HEK293 (cell line): ENCODE measurements around the gene CARNS1.
A peak's percentile ranks its signal among the peaks of the same experiment; 100 is the strongest.

Experiments used
- CTCF ChIA-PET: fragments of 350-600 bp; formaldehyde crosslinking; extraction: SDS; loops from one replicate; lab custom pipeline; 2021; ENCODE audit warnings: antibody characterized with exemption; lab: Yijun Ruan, JAX
- POLR2A ChIA-PET: fragments of 300-600 bp; formaldehyde crosslinking; extraction: SDS; loops from one replicate; lab custom pipeline; 2020; ENCODE audit warnings: antibody characterized with exemption, inconsistent platforms; lab: Yijun Ruan, JAX
- H3K27ac ChIP-seq: fragments of 200-500 bp; sonication (Bioruptor generic); 2 replicates; pipeline ENCODE4 v1.5.1; 2014; ENCODE audit warnings: low read depth, low read length, control low read depth, inconsistent platforms; ENCODE audit errors: extremely low read depth
- H3K36me3 ChIP-seq, 2 experiments: fragments of 200-500 bp in 1 of 2; sonication (Bioruptor generic) in 1 of 2; 1 replicate in 1 of 2; 2 replicates in 1 of 2; pipeline ENCODE4 v1.5.1; 2014 to 2017; ENCODE audit warnings: inconsistent platforms in 2 of 2, low read length in 2 of 2; ENCODE audit not compliant: control insufficient read depth in 2 of 2, insufficient read depth in 1 of 2
- H3K4me1 ChIP-seq: fragments of 200-500 bp; sonication (Bioruptor generic); 2 replicates; pipeline ENCODE4 v1.5.1; 2014; ENCODE audit warnings: mild to moderate bottlenecking, low read length, inconsistent platforms; ENCODE audit not compliant: control insufficient read depth, insufficient read depth
- H3K4me3 ChIP-seq: 2 replicates; pipeline ENCODE4 v1.5.1; 2011; ENCODE audit warnings: low read depth, mild to moderate bottlenecking, control low read depth, low read length, moderate library complexity
- H3K9me3 ChIP-seq: fragments of 200-500 bp; sonication (Bioruptor generic); 2 replicates; pipeline ENCODE4 v1.5.1; 2014; ENCODE audit warnings: low read depth, low read length, inconsistent platforms; ENCODE audit not compliant: control insufficient read depth, insufficient read depth
- GLIS1 ChIP-seq: fragments of 450-650 bp; formaldehyde crosslinking; IDR thresholded peaks from 2 replicates; pipeline ENCODE4 v1.5.1; 2016; ENCODE audit warnings: missing biosample characterization, missing genetic modification characterization
- GLIS2 ChIP-seq: fragments of 450-650 bp; formaldehyde crosslinking; IDR thresholded peaks from 2 replicates; pipeline ENCODE4 v1.5.1; 2016; ENCODE audit warnings: missing biosample characterization, missing genetic modification characterization
- KLF1 ChIP-seq: fragments of 450-650 bp; formaldehyde crosslinking; IDR thresholded peaks from 2 replicates; pipeline ENCODE4 v1.5.1; 2016; ENCODE audit warnings: missing biosample characterization, missing genetic modification characterization
- KLF10 ChIP-seq: fragments of 450-650 bp; IDR thresholded peaks from 2 replicates; pipeline ENCODE4 v1.5.1; 2018; ENCODE audit warnings: missing biosample characterization, mild to moderate bottlenecking, missing genetic modification characterization
- MZF1 ChIP-seq: fragments of 450-650 bp; formaldehyde crosslinking; IDR thresholded peaks from 2 replicates; pipeline ENCODE4 v1.5.1; 2017; ENCODE audit warnings: missing biosample characterization, missing genetic modification characterization, borderline replicate concordance
- SP2 ChIP-seq: fragments of 450-650 bp; formaldehyde crosslinking; IDR thresholded peaks from 2 replicates; pipeline ENCODE4 v1.5.1; 2016; ENCODE audit warnings: missing biosample characterization, missing genetic modification characterization
- ZIC2 ChIP-seq: fragments of 450-650 bp; formaldehyde crosslinking; IDR thresholded peaks from 2 replicates; pipeline ENCODE4 v1.5.1; 2016; ENCODE audit warnings: missing biosample characterization, missing genetic modification characterization
- ZNF24 ChIP-seq: fragments of 450-650 bp; formaldehyde crosslinking; IDR thresholded peaks from 2 replicates; pipeline ENCODE4 v1.5.1; 2016; ENCODE audit warnings: missing biosample characterization, missing genetic modification characterization
- ZNF335 ChIP-seq: fragments of 450-650 bp; formaldehyde crosslinking; conservative IDR thresholded peaks from 2 replicates; pipeline ENCODE4 v1.5.1; 2016; ENCODE audit warnings: missing biosample characterization, missing genetic modification characterization
- ZNF350 ChIP-seq: fragments of 450-650 bp; formaldehyde crosslinking; IDR thresholded peaks from 2 replicates; pipeline ENCODE4 v1.5.0; 2017; ENCODE audit warnings: missing biosample characterization, mild to moderate bottlenecking, missing genetic modification characterization
- ZNF391 ChIP-seq: fragments of 450-650 bp; formaldehyde crosslinking; IDR thresholded peaks from 2 replicates; pipeline ENCODE4 v1.5.1; 2016; ENCODE audit warnings: low read depth, missing biosample characterization, missing genetic modification characterization, borderline replicate concordance
- ZNF514 ChIP-seq: fragments of 450-650 bp; formaldehyde crosslinking; IDR thresholded peaks from 2 replicates; pipeline ENCODE4 v1.5.1; 2016; ENCODE audit warnings: missing biosample characterization, missing genetic modification characterization
- ZNF600 ChIP-seq: fragments of 450-650 bp; formaldehyde crosslinking; IDR thresholded peaks from 2 replicates; pipeline ENCODE4 v1.5.1; 2016; ENCODE audit warnings: missing biosample characterization, missing genetic modification characterization
- TF ChIP-seq, protein P1 (sequence below): fragments of 450-650 bp; formaldehyde crosslinking; IDR thresholded peaks from 2 replicates; pipeline ENCODE4; 2016; ENCODE audit warnings: missing biosample characterization, missing genetic modification characterization
- TF ChIP-seq, protein P2 (sequence below): fragments of 450-650 bp; formaldehyde crosslinking; IDR thresholded peaks from 2 replicates; pipeline ENCODE4 v1.5.1; 2016; ENCODE audit warnings: missing biosample characterization, missing genetic modification characterization

Gene CARNS1

DNA sequence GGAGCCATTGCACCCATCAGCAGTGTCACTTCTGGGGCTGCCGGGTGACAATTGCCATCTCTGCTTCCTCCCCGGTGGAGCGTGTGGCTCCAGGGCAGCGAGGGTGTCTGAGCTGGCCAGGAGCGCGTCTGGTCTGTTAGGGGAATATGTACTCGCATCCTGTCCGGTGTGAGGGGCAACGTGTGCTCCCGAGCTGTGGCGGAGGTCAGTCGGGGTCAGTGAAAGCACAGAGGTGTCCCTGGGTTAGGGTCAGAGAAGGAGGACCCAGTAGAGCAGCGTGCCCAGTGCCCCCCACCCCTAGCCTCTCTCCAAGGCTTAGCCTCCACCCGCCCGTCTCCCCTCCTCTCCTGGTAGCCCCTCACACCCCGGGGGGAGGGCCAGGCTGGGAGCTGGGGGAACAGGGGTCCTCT lies 43.6 kb upstream of the CARNS1 start:
- H3K4me1 ChIP-seq = peaks cover 3% of the 10 kb centered on the region; the same call in 1 of the 2 replicates
- CTCF ChIA-PET = interaction anchor here (0.7 to 30.4 kb wide), 5 partner anchors 8 to 110 kb away, joined by 3 to 898 read pairs (median 4); partner anchors contain the start of genes CLCF1, POLD4 and RAD9A
- POLR2A ChIA-PET = interaction anchor here (0.6 to 4.2 kb wide), 4 partner anchors 16 to 27 kb away, joined by 3 to 30 read pairs (median 4); partner anchors contain the start of genes POLD4 and RAD9A
- no peaks in the 10 kb centered on the region for H3K9me3 ChIP-seq
- H3K36me3 ChIP-seq = no peaks in the 10 kb centered on the region
- no peak overlapping the region for H3K4me3 ChIP-seq
- 0 out of 2 replicates have a peak, but pooled peaks have one; percentile 5 for TF ChIP-seq ZNF600
- TF ChIP-seq ZNF335 = no peak
- H3K27ac ChIP-seq = no peak overlapping the region

GRCh38 chr11:67372321-67372992 lies 43.0 kb upstream of the CARNS1 start:
- Histone ChIP-seq H3K4me1 (peaks cover 3% of the 10 kb centered on the region; the same call in 1 of the 2 replicates), H3K4me3 (peak overlapping the region; percentile 57), H3K27ac (peak overlapping the region; percentile 37; the same call in 1 of the 2 replicates), H3K36me3 (no peaks in the 10 kb centered on the region), H3K9me3 (no peaks in the 10 kb centered on the region)
- TF ChIP-seq, protein P1, sequence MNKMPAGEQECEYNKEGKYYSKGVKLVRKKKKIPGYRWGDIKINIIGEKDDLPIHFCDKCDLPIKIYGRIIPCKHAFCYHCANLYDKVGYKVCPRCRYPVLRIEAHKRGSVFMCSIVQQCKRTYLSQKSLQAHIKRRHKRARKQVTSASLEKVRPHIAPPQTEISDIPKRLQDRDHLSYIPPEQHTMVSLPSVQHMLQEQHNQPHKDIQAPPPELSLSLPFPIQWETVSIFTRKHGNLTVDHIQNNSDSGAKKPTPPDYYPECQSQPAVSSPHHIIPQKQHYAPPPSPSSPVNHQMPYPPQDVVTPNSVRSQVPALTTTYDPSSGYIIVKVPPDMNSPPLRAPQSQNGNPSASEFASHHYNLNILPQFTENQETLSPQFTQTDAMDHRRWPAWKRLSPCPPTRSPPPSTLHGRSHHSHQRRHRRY = no peak
- TF ChIP-seq ZIC2 (tag by site-specific recombination) = peak; percentile 54; the same call in 1 of the 2 replicates
- no peak for TF ChIP-seq ZNF391 (tag by site-specific recombination)
- TF ChIP-seq ZNF24 (tag by site-specific recombination) = no peak
- no peak for TF ChIP-seq ZNF514 (tag by site-specific recombination)
- no peak for TF ChIP-seq MZF1
- TF ChIP-seq GLIS2 (tag by site-specific recombination) = peak; percentile 29; the same call in 1 of the 2 replicates
- TF ChIP-seq KLF10 = no peak
- TF ChIP-seq, protein P2, sequence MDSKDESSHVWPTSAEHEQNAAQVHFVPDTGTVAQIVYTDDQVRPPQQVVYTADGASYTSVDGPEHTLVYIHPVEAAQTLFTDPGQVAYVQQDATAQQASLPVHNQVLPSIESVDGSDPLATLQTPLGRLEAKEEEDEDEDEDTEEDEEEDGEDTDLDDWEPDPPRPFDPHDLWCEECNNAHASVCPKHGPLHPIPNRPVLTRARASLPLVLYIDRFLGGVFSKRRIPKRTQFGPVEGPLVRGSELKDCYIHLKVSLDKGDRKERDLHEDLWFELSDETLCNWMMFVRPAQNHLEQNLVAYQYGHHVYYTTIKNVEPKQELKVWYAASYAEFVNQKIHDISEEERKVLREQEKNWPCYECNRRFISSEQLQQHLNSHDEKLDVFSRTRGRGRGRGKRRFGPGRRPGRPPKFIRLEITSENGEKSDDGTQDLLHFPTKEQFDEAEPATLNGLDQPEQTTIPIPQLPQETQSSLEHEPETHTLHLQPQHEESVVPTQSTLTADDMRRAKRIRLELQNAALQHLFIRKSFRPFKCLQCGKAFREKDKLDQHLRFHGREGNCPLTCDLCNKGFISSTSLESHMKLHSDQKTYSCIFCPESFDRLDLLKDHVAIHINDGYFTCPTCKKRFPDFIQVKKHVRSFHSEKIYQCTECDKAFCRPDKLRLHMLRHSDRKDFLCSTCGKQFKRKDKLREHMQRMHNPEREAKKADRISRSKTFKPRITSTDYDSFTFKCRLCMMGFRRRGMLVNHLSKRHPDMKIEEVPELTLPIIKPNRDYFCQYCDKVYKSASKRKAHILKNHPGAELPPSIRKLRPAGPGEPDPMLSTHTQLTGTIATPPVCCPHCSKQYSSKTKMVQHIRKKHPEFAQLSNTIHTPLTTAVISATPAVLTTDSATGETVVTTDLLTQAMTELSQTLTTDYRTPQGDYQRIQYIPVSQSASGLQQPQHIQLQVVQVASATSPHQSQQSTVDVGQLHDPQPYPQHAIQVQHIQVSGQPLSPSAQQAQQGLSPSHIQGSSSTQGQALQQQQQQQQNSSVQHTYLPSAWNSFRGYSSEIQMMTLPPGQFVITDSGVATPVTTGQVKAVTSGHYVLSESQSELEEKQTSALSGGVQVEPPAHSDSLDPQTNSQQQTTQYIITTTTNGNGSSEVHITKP = peak; percentile 54
- TF ChIP-seq KLF1 (tag by site-specific recombination) = peak; percentile 28; the same call in 1 of the 2 replicates
- peak; percentile 30; the same call in 1 of the 2 replicates for TF ChIP-seq GLIS1 (tag by site-specific recombination)
- TF ChIP-seq SP2 (tag by site-specific recombination) = no peak
- no peak for TF ChIP-seq ZNF350 (tag by site-specific recombination)
- CTCF ChIA-PET = interaction anchor here (0.7 to 30.4 kb wide), 3 partner anchors 9 to 32 kb away, joined by 4 to 898 read pairs (median 898); partner anchors contain the start of genes CLCF1, POLD4 and RAD9A
- POLR2A ChIA-PET = interaction anchor here (0.6 to 4.2 kb wide), 4 partner anchors 18 to 28 kb away, joined by 3 to 30 read pairs (median 4); partner anchors contain the start of genes POLD4 and RAD9A
